Mucosa of descending colon (tissue), 3 donors: Measurements from ENCODE around the gene NFAM1. TPM values are rescaled to one million over a fixed set of nuclear protein-coding genes. Genes with fewer than 3 reads are reported as not detected.

Experiments used
- ATAC-seq: fragments of 200-7000 bp; cut with Tn5 transposase; one replicate; pipeline ENCODE4 v1.9.1; 2020; ENCODE audit warnings: mild to moderate bottlenecking, moderate library complexity
- DNase-seq, 3 donors: peaks; one replicate each; pipeline ENCODE4 v3.0.0-alpha.2; 2020
- H3K36me3 ChIP-seq: fragments of 200-600 bp; one replicate; pipeline ENCODE4 v1.8.0; 2021; ENCODE audit warnings: low read depth, mild to moderate bottlenecking
- H3K4me1 ChIP-seq: fragments of 200-600 bp; one replicate; pipeline ENCODE4 v1.8.0; 2021; ENCODE audit warnings: low read depth, mild to moderate bottlenecking
- H3K4me3 ChIP-seq: fragments of 200-600 bp; one replicate; pipeline ENCODE4 v1.8.0; 2021; ENCODE audit warnings: mild to moderate bottlenecking
- H3K9me3 ChIP-seq: fragments of 200-600 bp; one replicate; pipeline ENCODE4 v1.8.0; 2021; ENCODE audit warnings: mild to moderate bottlenecking
- intact Hi-C, 2 donors: fragments of 100-400 bp; cut with DNase I in 1 of 2; cut with micrococcal nuclease in 1 of 2; formaldehyde crosslinking; loops; one replicate each; pipeline versions ENCODE4 v1.11.0 to v1.11.1; 2022; cut with DNase I, micrococcal nuclease
- total RNA-seq, 3 donors: library from RNA; stranded (reverse); fragmentation: NEBNext Ultra II Directional in 2 of 3; extraction: Animal tissue kit (Norgen Biotek cat#: 25700) in 2 of 3; gene quantifications; one replicate each; pipeline versions ENCODE4 v1.2.1 to v1.2.4, GENCODE V29; 2021 to 2023
- TF ChIP-seq, protein P1 (sequence below): fragments of 200-600 bp; IDR thresholded peaks from one replicate; pipeline ENCODE4 v1.8.0; 2022; ENCODE audit warnings: antibody characterized with exemption, mild to moderate bottlenecking
- donor health status: DM: no; HTN: no; CAD: no; lungs with moderate emphysema.
- donor health status: DM: no; HTN: no; CAD: no.
- donor health status: DM: no; HTN: yes; CAD: no.

NFAM1 gene
- total RNA-seq, 3 donors from 2014 or later, result 0.46 to 3.1 (median 2.9) TPM

DNA sequence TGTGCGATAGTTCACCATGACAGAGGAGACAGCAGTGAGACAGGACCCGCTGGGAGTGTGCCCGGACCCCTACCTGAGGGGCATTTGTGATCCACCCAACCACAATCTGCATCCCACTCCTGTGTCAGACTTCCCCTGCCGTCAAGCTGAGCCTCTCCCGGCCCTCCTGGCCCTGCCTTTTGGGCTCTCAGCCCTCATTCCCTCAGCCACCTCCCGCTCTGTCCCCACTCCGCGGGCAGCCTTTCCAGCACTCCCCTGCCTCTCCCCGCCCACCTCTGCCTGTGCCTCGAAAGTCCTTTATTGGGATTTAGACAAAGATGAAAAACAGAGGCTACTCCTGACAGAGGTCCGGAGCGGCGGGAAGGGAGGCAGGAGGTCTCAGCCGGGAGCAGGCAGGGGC lies 4.2 kb downstream of the NFAM1 start:
- H3K9me3 ChIP-seq, result no peaks in the 10 kb centered on the region
- ATAC-seq (no peak), DNase-seq (no peak)
- H3K36me3 ChIP-seq, result no peaks in the 10 kb centered on the region
- TF ChIP-seq, protein P1, sequence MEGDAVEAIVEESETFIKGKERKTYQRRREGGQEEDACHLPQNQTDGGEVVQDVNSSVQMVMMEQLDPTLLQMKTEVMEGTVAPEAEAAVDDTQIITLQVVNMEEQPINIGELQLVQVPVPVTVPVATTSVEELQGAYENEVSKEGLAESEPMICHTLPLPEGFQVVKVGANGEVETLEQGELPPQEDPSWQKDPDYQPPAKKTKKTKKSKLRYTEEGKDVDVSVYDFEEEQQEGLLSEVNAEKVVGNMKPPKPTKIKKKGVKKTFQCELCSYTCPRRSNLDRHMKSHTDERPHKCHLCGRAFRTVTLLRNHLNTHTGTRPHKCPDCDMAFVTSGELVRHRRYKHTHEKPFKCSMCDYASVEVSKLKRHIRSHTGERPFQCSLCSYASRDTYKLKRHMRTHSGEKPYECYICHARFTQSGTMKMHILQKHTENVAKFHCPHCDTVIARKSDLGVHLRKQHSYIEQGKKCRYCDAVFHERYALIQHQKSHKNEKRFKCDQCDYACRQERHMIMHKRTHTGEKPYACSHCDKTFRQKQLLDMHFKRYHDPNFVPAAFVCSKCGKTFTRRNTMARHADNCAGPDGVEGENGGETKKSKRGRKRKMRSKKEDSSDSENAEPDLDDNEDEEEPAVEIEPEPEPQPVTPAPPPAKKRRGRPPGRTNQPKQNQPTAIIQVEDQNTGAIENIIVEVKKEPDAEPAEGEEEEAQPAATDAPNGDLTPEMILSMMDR, result no peak
- no peak overlapping the region for H3K4me3 ChIP-seq
- H3K4me1 ChIP-seq, result no peaks in the 10 kb centered on the region
- intact Hi-C loops, result no loop called here

DNA sequence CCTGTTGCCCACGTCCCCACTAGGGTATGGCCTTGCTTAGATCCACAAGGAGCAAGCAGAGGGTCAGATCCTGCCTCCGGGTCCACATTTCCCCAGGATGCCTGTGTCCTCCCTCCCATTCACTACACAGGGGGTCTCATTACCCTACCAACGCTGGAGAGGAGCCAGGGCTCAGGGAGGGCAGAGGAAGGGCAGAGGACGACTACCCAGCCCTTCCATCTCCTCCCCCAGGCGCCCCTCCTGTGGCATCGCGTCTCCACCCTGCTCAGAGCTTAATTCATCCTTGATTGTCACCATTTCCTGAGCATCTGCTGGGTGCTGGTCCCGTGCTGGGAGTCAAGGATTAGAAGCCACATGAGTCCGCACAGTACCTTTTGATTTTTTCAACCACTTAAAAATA lies 5.0 kb downstream of the NFAM1 start:
- TF ChIP-seq, protein P1, result no peak
- H3K4me3 ChIP-seq, result no peak overlapping the region
- intact Hi-C loops, result no loop called here
- no peaks in the 10 kb centered on the region for H3K36me3 ChIP-seq
- no peaks in the 10 kb centered on the region for H3K4me1 ChIP-seq
- no peak for ATAC-seq
- DNase-seq, result no peak
- H3K9me3 ChIP-seq, result no peaks in the 10 kb centered on the region

DNA sequence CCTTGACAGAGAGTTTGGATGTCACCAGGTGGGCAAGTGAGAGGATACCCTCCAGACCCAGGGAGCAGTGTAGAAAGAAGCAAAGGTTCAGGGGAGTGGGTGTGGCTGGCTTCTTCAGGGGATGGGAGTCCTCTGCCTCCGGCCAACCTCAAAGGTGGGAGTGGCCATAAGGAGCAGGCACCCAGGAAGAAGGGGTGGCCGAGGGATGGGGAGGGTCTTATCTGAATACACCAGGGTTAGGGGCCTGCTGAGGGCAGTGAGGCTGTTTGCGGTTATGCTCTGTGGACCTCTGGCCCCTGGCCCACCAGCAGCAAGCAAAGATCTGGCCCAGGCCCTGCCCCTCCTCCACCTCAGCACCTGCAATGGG lies 6.2 kb downstream of the NFAM1 start:
- Histone ChIP-seq H3K4me3 (no peak overlapping the region), H3K9me3 (no peaks in the 10 kb centered on the region), H3K36me3 (no peaks in the 10 kb centered on the region), H3K4me1 (no peaks in the 10 kb centered on the region)
- intact Hi-C loops, result no loop called here
- TF ChIP-seq, protein P1, result no peak
- DNase-seq, result no peak
- no peak for ATAC-seq

DNA sequence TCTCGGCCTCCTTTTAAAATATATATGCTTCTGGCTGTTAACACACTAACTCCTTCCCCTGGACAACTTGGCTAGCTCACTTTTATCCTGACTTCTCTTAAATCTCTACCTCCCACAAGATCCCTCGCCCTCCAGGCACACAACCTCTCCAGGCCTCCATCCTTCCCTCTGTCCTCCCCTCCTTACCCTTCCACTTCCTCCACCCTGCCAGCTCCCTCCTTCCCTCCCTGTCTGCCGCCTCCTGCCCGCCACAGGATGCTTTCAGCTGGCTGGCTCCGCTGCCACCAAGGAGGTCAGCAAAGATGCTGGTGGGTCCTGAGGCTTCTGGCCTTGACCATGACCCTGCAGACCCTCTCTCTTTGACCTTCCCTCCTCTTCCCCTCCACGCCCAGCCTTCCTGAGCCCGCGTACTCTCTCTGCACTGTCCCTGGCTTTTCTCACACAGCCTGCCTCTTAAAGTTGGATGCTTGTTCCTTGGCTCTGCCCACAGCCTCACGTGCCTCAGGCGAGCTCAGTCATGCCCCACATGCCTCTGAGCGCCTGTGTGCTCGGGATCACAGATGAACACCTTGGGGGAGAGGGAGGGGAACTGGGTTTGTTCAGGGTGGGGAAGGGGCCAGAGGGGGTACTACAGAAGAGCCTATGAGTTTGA lies 6.7 kb downstream of the NFAM1 start:
- intact Hi-C loops, result no loop called here
- Histone ChIP-seq H3K9me3 (no peaks in the 10 kb centered on the region), H3K4me1 (no peaks in the 10 kb centered on the region), H3K4me3 (no peak overlapping the region), H3K36me3 (no peaks in the 10 kb centered on the region)
- ATAC-seq, result no peak
- DNase-seq, result no peak
- TF ChIP-seq, protein P1, result no peak

DNA sequence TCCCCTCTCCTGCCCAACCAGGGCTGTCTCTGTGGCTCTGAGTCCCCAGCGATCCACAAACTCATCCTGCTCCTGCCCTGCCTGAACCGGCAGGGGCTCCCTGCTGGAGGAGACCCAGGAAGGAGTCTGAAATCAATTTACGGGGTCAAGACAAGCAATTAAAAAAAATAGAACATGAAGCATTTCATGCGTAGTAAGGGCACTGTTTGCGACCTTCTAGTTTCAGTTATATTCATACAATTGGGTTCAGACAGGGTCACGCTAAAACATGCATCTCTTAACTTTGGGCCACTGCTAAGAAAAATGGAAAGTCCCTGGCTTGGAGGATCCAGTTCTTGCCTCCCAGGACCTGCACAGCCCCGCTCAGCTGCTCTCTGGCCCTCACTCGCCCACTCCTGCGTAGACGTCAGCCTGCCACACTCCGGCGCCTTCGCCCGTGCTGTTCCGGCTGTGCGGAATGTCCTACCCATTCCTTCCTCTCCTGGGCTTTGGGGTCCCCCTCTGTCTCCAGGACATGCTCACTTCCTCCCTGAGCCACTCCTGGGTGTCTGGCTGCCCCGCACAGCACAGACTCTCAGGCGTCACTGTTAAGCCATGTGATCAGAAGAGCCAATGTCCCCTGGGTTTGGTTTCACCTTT lies 12.8 kb downstream of the NFAM1 start:
- Histone ChIP-seq H3K9me3 (no peaks in the 10 kb centered on the region), H3K4me1 (no peaks in the 10 kb centered on the region), H3K4me3 (no peak overlapping the region), H3K36me3 (no peaks in the 10 kb centered on the region)
- DNase-seq, result peak in 1 of 3 donors; percentile 10
- ATAC-seq, result peak; percentile 48
- intact Hi-C loops, result no loop called here
- TF ChIP-seq, protein P1, result no peak
